GM12801 (cell line): Measurements from ENCODE around the gene CKAP2L.

Source experiments
- CTCF ChIP-seq: IDR thresholded peaks from one replicate; pipeline ENCODE4 v1.5.1; 2011; ENCODE audit warnings: control low read depth; ENCODE audit not compliant: insufficient read length; ENCODE audit errors: extremely low read depth

Gene CKAP2L

GRCh38 chr2:112688086-112688880 is 76.1 kb downstream of the CKAP2L start:
- TF ChIP-seq CTCF = no peak

- TF ChIP-seq CTCF = no peak
These were observed 76.9 kb downstream of the CKAP2L start for GRCh38 chr2:112687522-112687921.
